HEK293T (cell line): ENCODE data around the gene SFXN3.

Experiments
- CTCF ChIA-PET: fragments of 350-600 bp; formaldehyde crosslinking; extraction: SDS; loops from one replicate; lab custom pipeline; 2021; ENCODE audit warnings: antibody characterized with exemption, inconsistent platforms; lab: Yijun Ruan, JAX
- POLR2A ChIA-PET: fragments of 350-600 bp; formaldehyde crosslinking; extraction: SDS; loops from one replicate; lab custom pipeline; 2020; ENCODE audit warnings: antibody characterized with exemption, inconsistent platforms; lab: Yijun Ruan, JAX
- DNase-seq: peaks from one replicate; pipeline ENCODE4 v3.0.0; 2012; ENCODE audit warnings: mixed read lengths; ENCODE audit errors: extremely low spot score
- ARNT ChIP-seq: fragments of 450-650 bp; IDR thresholded peaks from 2 replicates; pipeline ENCODE4 v1.6.1; 2017; ENCODE audit warnings: mild to moderate bottlenecking
- BHLHE40 ChIP-seq: fragments of 450-650 bp; IDR thresholded peaks from 2 replicates; pipeline ENCODE4 v1.6.1; 2016; ENCODE audit warnings: mild to moderate bottlenecking, moderate library complexity, borderline replicate concordance
- CTBP1 ChIP-seq: fragments of 450-650 bp; IDR thresholded peaks from 2 replicates; pipeline ENCODE4 v1.6.1; 2016; ENCODE audit warnings: borderline replicate concordance
- ELF4 ChIP-seq: fragments of 450-650 bp; IDR thresholded peaks from 2 replicates; pipeline ENCODE4 v1.6.1; 2017; ENCODE audit warnings: antibody characterized with exemption
- FOXA1 ChIP-seq: fragments of 450-650 bp; IDR thresholded peaks from 2 replicates; pipeline ENCODE4 v1.6.1; 2016; ENCODE audit warnings: mild to moderate bottlenecking
- FOXK2 ChIP-seq: fragments of 450-650 bp; IDR thresholded peaks from 2 replicates; pipeline ENCODE4 v1.6.1; 2016; ENCODE audit warnings: mild to moderate bottlenecking
- FOXM1 ChIP-seq: fragments of 450-650 bp; IDR thresholded peaks from 2 replicates; pipeline ENCODE4 v1.6.1; 2017; ENCODE audit warnings: mild to moderate bottlenecking, borderline replicate concordance
- HDGF ChIP-seq: fragments of 450-650 bp; IDR thresholded peaks from 2 replicates; pipeline ENCODE4 v1.6.1; 2017; ENCODE audit warnings: antibody characterized with exemption, borderline replicate concordance
- L3MBTL2 ChIP-seq: fragments of 450-650 bp; conservative IDR thresholded peaks from 2 replicates; pipeline ENCODE4 v1.6.1; 2016; ENCODE audit warnings: mild to moderate bottlenecking
- LEF1 ChIP-seq: fragments of 450-650 bp; IDR thresholded peaks from 2 replicates; pipeline ENCODE4 v1.6.1; 2017; ENCODE audit warnings: mild to moderate bottlenecking, borderline replicate concordance
- NFRKB ChIP-seq: fragments of 450-650 bp; IDR thresholded peaks from 2 replicates; pipeline ENCODE4 v1.6.1; 2016; ENCODE audit warnings: mild to moderate bottlenecking, moderate library complexity
- SP1 ChIP-seq: fragments of 450-650 bp; IDR thresholded peaks from 2 replicates; pipeline ENCODE4 v1.6.1; 2017
- SUZ12 ChIP-seq: fragments of 450-650 bp; IDR thresholded peaks from 2 replicates; pipeline ENCODE4 v1.6.1; 2016; ENCODE audit warnings: mild to moderate bottlenecking
- TARDBP ChIP-seq: fragments of 450-650 bp; IDR thresholded peaks from 2 replicates; pipeline ENCODE4 v1.6.1; 2016
- ZNF384 ChIP-seq: fragments of 450-650 bp; IDR thresholded peaks from 2 replicates; pipeline ENCODE4 v1.6.1; 2016
- TF ChIP-seq, protein P1 (sequence below): fragments of 450-650 bp; IDR thresholded peaks from 2 replicates; pipeline ENCODE4 v1.6.1; 2016

SFXN3 gene

DNA sequence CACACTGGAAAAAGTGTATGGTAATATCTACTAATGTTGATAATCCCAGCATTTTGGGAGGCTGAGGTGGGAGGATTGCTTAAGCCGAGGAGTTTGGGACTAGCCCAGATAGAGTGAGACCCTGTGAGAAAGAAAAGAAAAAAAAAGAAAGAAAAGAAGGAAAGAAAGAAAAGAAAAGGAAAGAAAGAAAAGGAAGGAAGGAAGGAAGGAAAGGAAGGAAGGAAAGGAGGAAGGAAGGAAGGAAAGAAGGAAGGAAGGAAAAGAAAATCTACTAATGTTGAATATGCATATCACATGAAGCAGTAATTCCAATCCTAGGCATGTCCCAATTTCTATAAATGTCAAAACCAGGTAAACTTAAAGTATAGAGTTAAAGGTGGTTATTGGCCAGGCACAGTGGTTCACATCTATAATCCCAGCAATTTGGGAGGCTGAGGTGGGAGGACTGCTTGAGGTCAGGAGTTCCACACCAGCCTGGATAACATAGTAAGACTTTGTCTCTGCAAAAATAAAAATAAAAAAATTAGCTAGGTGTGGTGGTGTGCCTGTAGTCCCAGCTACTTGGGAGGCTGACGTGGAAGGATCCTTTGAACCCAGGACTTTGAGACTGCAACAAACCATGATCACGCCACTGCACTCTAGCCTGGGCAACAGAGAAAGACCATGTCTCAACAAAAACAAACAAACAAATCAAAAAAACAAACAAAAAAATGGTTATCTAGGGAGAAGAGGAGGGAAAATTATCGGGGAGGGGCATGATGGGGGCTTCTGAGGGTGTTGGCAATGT is 25.5 kb downstream of the SFXN3 start:
- TF ChIP-seq HDGF (no peak), NFRKB (no peak), CTBP1 (no peak), FOXM1 (no peak), ELF4 (no peak), SP1 (no peak), ARNT (no peak), TARDBP (no peak), LEF1 (no peak), ZNF384 (no peak), BHLHE40 (no peak), FOXK2 (no peak), SUZ12 (no peak), FOXA1 (no peak), L3MBTL2 (no peak)
- TF ChIP-seq, protein P1, sequence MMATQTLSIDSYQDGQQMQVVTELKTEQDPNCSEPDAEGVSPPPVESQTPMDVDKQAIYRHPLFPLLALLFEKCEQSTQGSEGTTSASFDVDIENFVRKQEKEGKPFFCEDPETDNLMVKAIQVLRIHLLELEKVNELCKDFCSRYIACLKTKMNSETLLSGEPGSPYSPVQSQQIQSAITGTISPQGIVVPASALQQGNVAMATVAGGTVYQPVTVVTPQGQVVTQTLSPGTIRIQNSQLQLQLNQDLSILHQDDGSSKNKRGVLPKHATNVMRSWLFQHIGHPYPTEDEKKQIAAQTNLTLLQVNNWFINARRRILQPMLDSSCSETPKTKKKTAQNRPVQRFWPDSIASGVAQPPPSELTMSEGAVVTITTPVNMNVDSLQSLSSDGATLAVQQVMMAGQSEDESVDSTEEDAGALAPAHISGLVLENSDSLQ = no peak
- ChIA-PET POLR2A (interaction anchor here (1.4 to 1.5 kb wide), 2 partner anchors 13 kb away, joined by 4 to 8 read pairs; no protein-coding TSS in a partner anchor), CTCF (interaction anchor here (1.2 to 7.0 kb wide), 4 partner anchors 10 to 39 kb away, joined by 4 to 63 read pairs (median 8); no protein-coding TSS in a partner anchor)
- DNase-seq = no peak

GRCh38 chr10:101060036-101060950 is 29.3 kb downstream of the SFXN3 start:
- POLR2A ChIA-PET = interaction anchor here (0.7 to 9.2 kb wide), 14 partner anchors 8 to 86 kb away, joined by 3 to 81 read pairs (median 4); partner anchors contain the start of genes PDZD7 and SFXN3

DNA sequence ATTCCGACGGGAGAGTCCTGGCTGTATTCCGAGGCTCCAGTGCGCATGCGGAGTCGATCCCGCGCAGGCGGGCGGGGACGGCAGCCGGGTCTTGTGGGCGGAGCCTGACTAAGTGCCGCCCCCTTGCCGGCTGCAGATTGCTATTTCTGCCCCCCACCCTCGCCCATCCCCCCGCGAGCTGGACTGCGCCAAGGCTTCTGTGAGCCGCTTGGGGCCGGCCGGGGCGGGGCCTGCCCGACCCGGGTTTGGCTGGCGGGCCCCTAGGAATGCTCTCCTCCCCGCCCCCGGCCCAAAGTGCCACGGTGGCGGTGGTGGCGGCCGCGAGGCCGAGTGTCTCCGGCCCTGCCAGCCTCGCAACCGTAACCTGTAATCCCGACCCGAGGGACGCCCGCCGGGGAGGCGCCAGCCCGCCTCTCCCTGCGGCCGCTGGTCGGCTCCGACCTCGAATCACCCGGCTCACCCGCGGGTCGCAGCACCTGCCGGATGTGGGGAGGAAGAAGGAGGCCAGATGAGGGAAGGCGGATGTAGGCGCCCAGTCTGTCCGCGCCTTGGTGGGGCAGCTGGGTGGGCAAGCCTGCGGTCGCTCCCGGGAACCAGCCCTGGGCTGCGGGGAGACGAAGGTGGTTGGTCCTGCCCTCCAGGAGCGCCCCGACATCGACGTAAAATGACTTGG is 30.1 kb downstream of the SFXN3 start:
- no peak for TF ChIP-seq SP1
- 0 out of 2 replicates have a peak, but pooled peaks have one; percentile 69 for TF ChIP-seq L3MBTL2
- TF ChIP-seq LEF1 = peak; percentile 66; the same call in 1 of the 2 replicates
- CTCF ChIA-PET = interaction anchor here (0.7 to 4.5 kb wide), 13 partner anchors 10 to 81 kb away, joined by 3 to 30 read pairs (median 5); no protein-coding TSS in a partner anchor
- POLR2A ChIA-PET = interaction anchor here (0.7 to 9.2 kb wide), 23 partner anchors 9 to 85 kb away, joined by 3 to 81 read pairs (median 4); partner anchors contain the start of genes PDZD7 and SFXN3
- DNase-seq = peak; percentile 99

More at GRCh38 chr10:101060036-101060950, 29.3 kb downstream of the SFXN3 start:
- peak; percentile 88 for DNase-seq
- TF ChIP-seq CTBP1 (peak; percentile 73), FOXK2 (no peak)
- CTCF ChIA-PET = interaction anchor here (0.7 to 4.5 kb wide), 11 partner anchors 9 to 176 kb away, joined by 3 to 30 read pairs (median 3); no protein-coding TSS in a partner anchor

GRCh38 chr10:101061624-101062231 is 30.7 kb downstream of the SFXN3 start, which contains the start of gene KAZALD1:
Gene KAZALD1 (plus strand): TSS chr10:101061989. CDS start chr10:101062593, 604 bp downstream.
- TF ChIP-seq L3MBTL2 = peak; percentile 56; the same call in 1 of the 2 replicates
- no peak for TF ChIP-seq HDGF
- DNase-seq = peak; percentile 56
- POLR2A ChIA-PET = interaction anchor here (0.7 to 9.2 kb wide), 20 partner anchors 9 to 85 kb away, joined by 3 to 81 read pairs (median 4); partner anchors contain the start of genes PDZD7 and SFXN3
- CTCF ChIA-PET = interaction anchor here (0.5 to 4.5 kb wide), 8 partner anchors 11 to 93 kb away, joined by 3 to 30 read pairs (median 6); no protein-coding TSS in a partner anchor

DNA sequence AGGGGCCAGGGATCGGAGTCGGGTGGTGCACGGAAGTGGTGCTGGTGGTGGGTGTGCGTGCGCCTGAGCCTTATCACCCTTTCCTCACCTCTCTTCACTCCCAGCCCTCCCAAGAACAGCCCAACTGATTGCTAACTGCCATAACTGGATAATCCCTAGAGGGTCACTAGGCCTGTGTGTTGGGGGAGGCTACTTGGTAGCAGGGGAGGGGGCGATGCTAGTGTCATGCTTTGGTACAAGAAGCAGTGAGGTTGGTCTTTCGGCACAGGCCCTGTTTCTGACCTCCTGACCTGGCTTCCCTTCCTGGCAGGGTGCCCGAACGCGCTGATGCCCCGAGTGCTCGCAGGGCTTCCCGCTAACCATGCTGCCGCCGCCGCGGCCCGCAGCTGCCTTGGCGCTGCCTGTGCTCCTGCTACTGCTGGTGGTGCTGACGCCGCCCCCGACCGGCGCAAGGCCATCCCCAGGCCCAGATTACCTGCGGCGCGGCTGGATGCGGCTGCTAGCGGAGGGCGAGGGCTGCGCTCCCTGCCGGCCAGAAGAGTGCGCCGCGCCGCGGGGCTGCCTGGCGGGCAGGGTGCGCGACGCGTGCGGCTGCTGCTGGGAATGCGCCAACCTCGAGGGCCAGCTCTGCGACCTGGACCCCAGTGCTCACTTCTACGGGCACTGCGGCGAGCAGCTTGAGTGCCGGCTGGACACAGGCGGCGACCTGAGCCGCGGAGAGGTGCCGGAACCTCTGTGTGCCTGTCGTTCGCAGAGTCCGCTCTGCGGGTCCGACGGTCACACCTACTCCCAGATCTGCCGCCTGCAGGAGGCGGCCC is 31.4 kb downstream of the SFXN3 start:
- no peak for TF ChIP-seq CTBP1
- TF ChIP-seq L3MBTL2 = peak; percentile 77
- peak; percentile 72 for DNase-seq
- ChIA-PET CTCF (interaction anchor here (0.6 to 4.5 kb wide), 7 partner anchors 11 to 227 kb away, joined by 3 to 30 read pairs (median 6); no protein-coding TSS in a partner anchor), POLR2A (interaction anchor here (0.9 to 9.2 kb wide), 10 partner anchors 10 to 59 kb away, joined by 3 to 81 read pairs (median 8); partner anchors contain the start of genes PDZD7 and SFXN3)
